DND-41 (cell line): Measurements from ENCODE around the gene SCRG1.

Experiments
- ATAC-seq: fragments of 200-7000 bp; cut with Tn5 transposase; 3 replicates; pipeline ENCODE4 v1.9.1; 2021; ENCODE audit warnings: low read depth; ENCODE audit not compliant: insufficient read depth
- DNase-seq: peaks from one replicate; pipeline ENCODE4 v3.0.0-alpha.2; 2020
- H2AFZ ChIP-seq: 2 replicates; pipeline ENCODE4 v1.6.0; 2012; ENCODE audit warnings: low read depth, low read length
- H3K27ac ChIP-seq: 2 replicates; pipeline ENCODE4 v1.5.1; 2012; ENCODE audit warnings: low read length, inconsistent platforms
- H3K27me3 ChIP-seq: fragments of 200-600 bp; sonication (generic); 2 replicates; pipeline ENCODE4 v1.6.0; 2012; ENCODE audit warnings: low read length, mild to moderate bottlenecking, inconsistent platforms; ENCODE audit not compliant: insufficient read depth, poor library complexity
- H3K36me3 ChIP-seq: 2 replicates; pipeline ENCODE4 v1.5.1; 2012; ENCODE audit warnings: low read length, inconsistent platforms; ENCODE audit not compliant: insufficient read depth
- H3K4me1 ChIP-seq: 2 replicates; pipeline ENCODE4 v1.5.1; 2012; ENCODE audit warnings: mild to moderate bottlenecking, low read length; ENCODE audit not compliant: insufficient read depth
- H3K4me2 ChIP-seq: 2 replicates; pipeline ENCODE4 v1.6.0; 2012; ENCODE audit warnings: mild to moderate bottlenecking, moderate library complexity, low read length, inconsistent platforms; ENCODE audit not compliant: insufficient read depth
- H3K4me3 ChIP-seq, 2 experiments: fragments of 200-600 bp in 1 of 2; shearing (Covaris generic) in 1 of 2; 2 replicates each; pipeline ENCODE4 v1.5.1; 2012 to 2016; ENCODE audit warnings: inconsistent platforms in 2 of 2, low read length in 2 of 2, mild to moderate bottlenecking in 2 of 2, low read depth in 1 of 2, moderate library complexity in 1 of 2
- H3K79me2 ChIP-seq: 2 replicates; pipeline ENCODE4 v1.6.0; 2012; ENCODE audit warnings: low read length, inconsistent platforms; ENCODE audit not compliant: insufficient read depth
- H3K9ac ChIP-seq: 2 replicates; pipeline ENCODE4 v1.6.0; 2012; ENCODE audit warnings: low read depth, mild to moderate bottlenecking, inconsistent platforms, low read length, moderate library complexity
- H3K9me3 ChIP-seq: 2 replicates; pipeline ENCODE4 v1.5.1; 2012; ENCODE audit warnings: low read length, moderate library complexity, mild to moderate bottlenecking, inconsistent platforms; ENCODE audit not compliant: insufficient read depth, severe bottlenecking
- H4K20me1 ChIP-seq: 2 replicates; pipeline ENCODE4 v1.6.0; 2012; ENCODE audit warnings: low read length; ENCODE audit not compliant: insufficient read depth
- EZH2 ChIP-seq: IDR thresholded peaks from 3 replicates; pipeline ENCODE4 v1.6.1; 2012; ENCODE audit warnings: borderline replicate concordance, low read depth, mild to moderate bottlenecking, moderate library complexity, low read length, inconsistent platforms; ENCODE audit not compliant: severe bottlenecking
- TF ChIP-seq, protein P1 (sequence below): IDR thresholded peaks from 2 replicates; pipeline ENCODE4 v1.5.1; 2012; ENCODE audit warnings: borderline replicate concordance, low read length, moderate library complexity, mild to moderate bottlenecking; ENCODE audit not compliant: poor library complexity, severe bottlenecking; ENCODE audit errors: extremely low read depth

Gene SCRG1

DNA sequence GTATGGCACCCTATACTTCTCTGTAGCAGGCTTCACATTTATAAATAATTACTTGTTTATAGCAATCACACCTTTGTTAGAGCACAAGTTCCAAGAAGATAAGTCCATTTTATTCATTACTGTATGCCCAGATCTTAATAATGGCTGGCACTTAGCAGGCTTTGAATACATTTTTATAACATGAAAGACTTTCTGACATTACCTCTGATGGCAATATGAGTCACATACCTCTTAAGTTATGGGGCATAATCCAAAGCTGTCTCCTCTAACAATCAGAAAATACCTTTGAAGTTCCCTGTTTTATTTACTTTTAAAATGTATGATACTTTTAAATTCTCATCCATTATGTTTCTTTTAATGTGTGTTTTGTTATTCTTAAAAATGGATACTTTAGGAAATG, 12.2 kb downstream of the SCRG1 start:
- no peak for ATAC-seq
- H3K27me3 ChIP-seq, result no peaks in the 10 kb centered on the region
- H3K4me3 ChIP-seq, result no peak overlapping the region
- no peak overlapping the region for H3K27ac ChIP-seq
- H2AFZ ChIP-seq, result no peak overlapping the region
- no peaks in the 10 kb centered on the region for H3K4me1 ChIP-seq
- H3K36me3 ChIP-seq, result peaks cover 9% of the 10 kb centered on the region
- DNase-seq, result no peak
- H3K9ac ChIP-seq, result no peak overlapping the region
- H3K9me3 ChIP-seq, result no peaks in the 10 kb centered on the region
- no peaks in the 10 kb centered on the region for H4K20me1 ChIP-seq
- H3K79me2 ChIP-seq, result no peaks in the 10 kb centered on the region
- H3K4me2 ChIP-seq, result no peak overlapping the region
- TF ChIP-seq EZH2, result no peak
- TF ChIP-seq, protein P1, sequence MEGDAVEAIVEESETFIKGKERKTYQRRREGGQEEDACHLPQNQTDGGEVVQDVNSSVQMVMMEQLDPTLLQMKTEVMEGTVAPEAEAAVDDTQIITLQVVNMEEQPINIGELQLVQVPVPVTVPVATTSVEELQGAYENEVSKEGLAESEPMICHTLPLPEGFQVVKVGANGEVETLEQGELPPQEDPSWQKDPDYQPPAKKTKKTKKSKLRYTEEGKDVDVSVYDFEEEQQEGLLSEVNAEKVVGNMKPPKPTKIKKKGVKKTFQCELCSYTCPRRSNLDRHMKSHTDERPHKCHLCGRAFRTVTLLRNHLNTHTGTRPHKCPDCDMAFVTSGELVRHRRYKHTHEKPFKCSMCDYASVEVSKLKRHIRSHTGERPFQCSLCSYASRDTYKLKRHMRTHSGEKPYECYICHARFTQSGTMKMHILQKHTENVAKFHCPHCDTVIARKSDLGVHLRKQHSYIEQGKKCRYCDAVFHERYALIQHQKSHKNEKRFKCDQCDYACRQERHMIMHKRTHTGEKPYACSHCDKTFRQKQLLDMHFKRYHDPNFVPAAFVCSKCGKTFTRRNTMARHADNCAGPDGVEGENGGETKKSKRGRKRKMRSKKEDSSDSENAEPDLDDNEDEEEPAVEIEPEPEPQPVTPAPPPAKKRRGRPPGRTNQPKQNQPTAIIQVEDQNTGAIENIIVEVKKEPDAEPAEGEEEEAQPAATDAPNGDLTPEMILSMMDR, result no peak

DNA sequence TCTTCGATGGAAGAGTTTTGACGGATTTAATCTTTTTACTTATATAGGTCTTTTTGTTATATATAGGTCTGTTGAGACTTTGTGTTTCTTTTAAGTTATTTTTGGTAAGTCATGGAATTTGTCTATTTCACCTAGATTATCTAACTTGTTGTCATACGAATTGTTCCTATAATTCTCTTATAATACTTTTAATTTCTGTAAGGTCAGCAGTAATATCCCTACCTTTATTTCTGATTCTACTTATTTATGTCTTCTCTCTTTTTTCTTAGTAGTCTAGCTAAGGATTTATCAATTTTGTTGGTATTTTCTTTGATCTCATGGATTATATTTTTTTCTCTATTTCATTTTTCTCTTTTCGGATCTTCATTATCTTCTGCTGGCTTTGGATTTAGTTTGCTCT, 16.6 kb downstream of the SCRG1 start:
- Histone ChIP-seq H4K20me1 (no peaks in the 10 kb centered on the region), H3K79me2 (0 out of 2 replicates have a peak, but pooled peaks cover 3% of the 10 kb centered on the region), H3K9me3 (no peaks in the 10 kb centered on the region), H3K27ac (no peak overlapping the region), H3K4me3 (no peak overlapping the region), H3K9ac (no peak overlapping the region), H3K4me1 (no peaks in the 10 kb centered on the region), H3K27me3 (no peaks in the 10 kb centered on the region), H3K36me3 (peaks cover 13% of the 10 kb centered on the region), H3K4me2 (no peak overlapping the region), H2AFZ (no peak overlapping the region)
- ATAC-seq (no peak), DNase-seq (no peak)
- no peak for TF ChIP-seq EZH2
- TF ChIP-seq, protein P1, result no peak

DNA sequence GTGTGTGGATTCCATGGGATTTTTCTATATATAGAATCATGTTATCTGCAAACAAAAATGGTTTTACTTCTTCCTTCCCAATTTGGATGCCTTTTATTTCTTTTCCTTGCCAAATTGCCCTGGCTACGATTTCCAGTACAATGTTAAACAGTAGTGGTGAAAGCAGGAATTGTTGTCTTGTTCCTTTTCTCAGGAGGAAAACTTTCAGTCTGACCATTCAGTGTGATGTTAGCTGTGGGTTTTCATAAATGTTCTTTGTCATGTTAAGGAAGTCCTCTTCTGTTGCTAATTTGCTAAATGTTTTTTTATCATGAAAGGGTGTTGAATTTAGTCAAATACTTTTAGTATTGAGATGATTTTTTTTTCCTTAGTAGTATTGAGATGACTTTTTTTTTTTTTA, 17.3 kb downstream of the SCRG1 start:
- Histone ChIP-seq H3K36me3 (peaks cover 17% of the 10 kb centered on the region), H3K4me1 (no peaks in the 10 kb centered on the region)

More for the DNA sequence above, 17.3 kb downstream of the SCRG1 start:
- H2AFZ ChIP-seq, result no peak overlapping the region
- ATAC-seq (no peak), DNase-seq (no peak)
- TF ChIP-seq EZH2, result no peak
- TF ChIP-seq, protein P1, result no peak
- H3K27me3 ChIP-seq, result no peaks in the 10 kb centered on the region
- H4K20me1 ChIP-seq, result no peaks in the 10 kb centered on the region
- no peak overlapping the region for H3K9ac ChIP-seq
- no peak overlapping the region for H3K4me3 ChIP-seq
- no peak overlapping the region for H3K4me2 ChIP-seq
- peaks cover 5% of the 10 kb centered on the region for H3K79me2 ChIP-seq
- H3K9me3 ChIP-seq, result no peaks in the 10 kb centered on the region
- H3K27ac ChIP-seq, result no peak overlapping the region
